Measurements from ENCODE around the gene DRD3.

The DRD3 gene

DNA sequence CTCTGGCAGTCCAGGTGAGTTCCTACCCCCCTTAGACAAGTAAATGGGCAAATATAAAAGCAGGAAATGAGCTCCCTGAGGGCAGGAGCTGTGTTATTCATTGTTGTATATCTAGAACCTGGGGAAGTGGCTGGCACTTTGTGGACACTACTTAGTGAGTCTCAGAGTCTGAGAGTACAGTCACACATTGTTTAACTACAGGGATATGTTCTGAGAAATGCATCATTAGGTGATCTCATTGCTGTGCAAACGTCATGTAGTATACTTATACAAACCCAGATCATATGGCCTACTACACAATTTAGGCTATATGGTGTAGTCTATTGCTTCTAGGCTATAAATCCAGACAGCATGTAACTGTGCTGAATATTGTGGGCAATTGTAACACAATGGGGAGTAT, 52.4 kb downstream of the DRD3 start:
- DNase-seq (ENCODE audit: extremely low read depth in 1 of 2, low read depth in 1 of 2): no peak

DNA sequence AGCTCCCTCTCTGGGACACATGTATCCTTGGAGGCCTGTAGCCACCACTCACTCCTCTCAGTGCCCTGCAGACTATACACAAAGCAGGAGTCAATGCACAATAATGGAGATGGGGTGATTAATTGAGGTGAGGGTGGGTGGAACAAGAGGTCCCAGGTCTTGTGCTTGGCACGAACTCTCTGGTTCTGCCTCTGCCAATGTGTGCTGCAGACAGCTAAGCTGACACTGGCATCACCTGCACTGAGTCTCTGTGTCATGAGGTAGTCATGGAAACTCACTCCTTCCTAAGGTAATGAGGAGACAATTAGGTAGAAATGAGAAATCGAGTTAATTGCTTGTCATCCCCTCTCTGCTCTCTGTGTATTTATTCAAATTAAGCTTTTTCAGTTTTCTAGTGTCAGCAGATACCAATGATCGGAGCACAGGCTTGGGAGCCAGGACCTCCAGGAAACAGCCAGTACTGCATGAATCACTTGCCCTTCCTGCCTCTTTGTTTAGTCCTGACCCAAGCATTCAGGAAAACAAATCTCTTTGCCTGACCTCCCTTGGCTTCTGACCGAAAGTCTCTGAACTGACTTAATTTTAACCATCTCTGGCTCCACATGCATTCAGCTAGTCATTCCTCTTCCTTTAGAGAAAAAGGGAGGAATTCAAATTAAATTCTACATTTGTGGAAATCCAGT, 56.7 kb downstream of the DRD3 start:
- DNase-seq (ENCODE audit: extremely low read depth in 1 of 2, low read depth in 1 of 2): no peak

- DNase-seq (ENCODE audit: extremely low read depth in 1 of 2, low read depth in 1 of 2): no peak
Measured at GRCh38 chr3:114120211-114120610, 58.6 kb downstream of the DRD3 start.

GRCh38 chr3:114119776-114120175, 59.1 kb downstream of the DRD3 start:
- DNase-seq (ENCODE audit: extremely low read depth in 1 of 2, low read depth in 1 of 2): no peak

- no peak for DNase-seq (ENCODE audit: extremely low read depth in 1 of 2, low read depth in 1 of 2)
Measured at GRCh38 chr3:114115143-114115542, 63.7 kb downstream of the DRD3 start.

DNA sequence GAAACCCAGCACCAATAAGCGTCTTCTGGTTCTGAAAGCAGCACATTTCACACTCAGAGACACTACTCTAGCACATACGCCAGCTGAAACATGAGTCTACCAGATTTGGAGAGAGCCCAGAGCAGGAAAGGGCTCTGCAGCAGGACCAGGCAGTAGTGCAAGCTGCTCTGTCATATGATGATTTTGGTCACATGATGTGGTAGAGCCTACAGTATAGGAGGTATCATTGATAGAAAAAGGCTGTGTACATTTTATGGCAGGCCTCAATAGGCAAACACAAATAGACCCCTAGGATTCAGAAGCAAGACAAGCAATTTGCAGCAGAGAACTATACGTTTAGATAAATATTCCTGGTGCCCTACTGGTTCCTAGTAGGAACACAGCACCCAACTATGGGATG, 64.1 kb downstream of the DRD3 start:
- no peak for DNase-seq (ENCODE audit: extremely low read depth in 1 of 2, low read depth in 1 of 2)

DNA sequence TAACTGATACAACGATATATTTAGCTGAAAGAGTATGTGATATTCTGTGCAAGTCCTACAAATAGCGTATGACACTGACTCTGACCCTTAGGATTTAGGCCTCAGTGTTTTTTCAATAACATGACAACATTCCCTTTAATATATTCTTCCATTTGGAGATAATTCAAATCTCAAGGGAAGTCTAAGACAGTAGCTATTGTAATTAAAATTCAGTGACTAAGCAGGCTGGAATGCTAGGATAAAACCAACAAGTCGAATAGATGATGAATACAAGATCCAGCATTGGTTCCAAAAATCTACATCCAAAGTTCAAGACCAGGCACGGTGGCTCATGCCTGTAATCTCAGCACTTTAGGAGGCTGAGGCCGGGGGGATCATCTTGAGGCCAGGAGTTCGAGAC, 66.2 kb downstream of the DRD3 start:
- DNase-seq (ENCODE audit: extremely low read depth in 1 of 2, low read depth in 1 of 2): no peak

DNA sequence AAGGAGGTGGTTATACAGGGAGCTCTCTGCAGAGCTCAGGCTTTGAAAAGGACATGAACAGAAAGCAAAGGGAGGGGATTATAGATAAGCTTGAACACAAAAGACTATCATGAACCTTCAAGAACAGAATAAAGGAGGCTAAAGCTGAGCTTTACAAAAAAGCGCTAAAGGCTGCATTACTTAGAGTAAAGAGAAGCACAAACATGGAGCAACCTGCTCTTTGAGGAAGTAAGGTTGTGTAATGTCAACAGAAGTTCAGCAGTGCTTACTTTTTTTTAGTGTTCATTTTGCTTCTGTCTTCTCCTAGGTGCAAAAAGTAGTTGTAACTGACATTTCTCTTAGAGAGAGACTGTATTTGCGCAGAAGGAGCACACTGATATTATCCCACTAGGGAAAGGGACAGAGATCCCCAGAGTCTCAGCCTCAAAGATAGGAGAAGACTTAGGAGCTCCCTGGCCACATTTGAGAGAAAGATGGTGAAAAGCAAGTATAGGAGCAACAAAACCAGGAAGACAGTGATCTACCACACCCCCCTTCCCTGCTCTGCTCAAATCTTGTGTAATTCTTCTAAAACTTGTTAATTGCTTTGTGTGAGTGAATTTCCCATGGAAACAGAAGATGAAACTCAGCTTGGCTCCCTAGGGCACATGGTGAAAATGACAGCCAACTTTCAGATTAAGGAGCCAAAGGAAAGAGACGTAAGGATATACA, 67.6 kb downstream of the DRD3 start:
- no peak for DNase-seq (ENCODE audit: extremely low read depth in 1 of 2, low read depth in 1 of 2)

GRCh38 chr3:114110439-114110838, 68.4 kb downstream of the DRD3 start:
- no peak for DNase-seq (ENCODE audit: extremely low read depth in 1 of 2, low read depth in 1 of 2)

GRCh38 chr3:114108137-114108536, 70.7 kb downstream of the DRD3 start:
- no peak for DNase-seq (ENCODE audit: extremely low read depth in 1 of 2, low read depth in 1 of 2)

GRCh38 chr3:114104414-114104813, 74.4 kb downstream of the DRD3 start:
- no peak for DNase-seq (ENCODE audit: extremely low read depth in 1 of 2, low read depth in 1 of 2)

- no peak for DNase-seq (ENCODE audit: extremely low read depth in 1 of 2, low read depth in 1 of 2)
Measured at GRCh38 chr3:114103858-114104257, 75.0 kb downstream of the DRD3 start.

DNA sequence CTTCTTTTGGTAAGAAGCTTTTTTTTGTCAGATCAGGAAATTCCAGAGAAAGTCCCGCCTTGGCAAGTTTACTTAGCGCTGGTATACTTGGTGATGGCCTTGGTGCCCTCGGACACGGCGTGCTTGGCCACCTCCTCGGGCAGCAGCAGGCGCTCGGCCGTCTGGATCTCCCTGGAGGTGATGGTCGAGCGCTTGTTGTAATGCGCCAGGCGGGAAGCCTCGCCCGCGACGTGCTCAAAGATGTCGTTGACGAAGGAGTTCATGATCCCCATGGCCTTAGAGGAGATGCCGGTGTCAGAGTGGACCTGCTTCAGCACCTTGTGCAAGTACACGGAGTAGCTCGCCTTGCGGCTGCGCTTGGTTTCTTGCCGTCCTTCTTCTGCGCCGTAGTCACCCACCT, 75.7 kb downstream of the DRD3 start:
- no peak for DNase-seq (ENCODE audit: extremely low read depth in 1 of 2, low read depth in 1 of 2)

DNA sequence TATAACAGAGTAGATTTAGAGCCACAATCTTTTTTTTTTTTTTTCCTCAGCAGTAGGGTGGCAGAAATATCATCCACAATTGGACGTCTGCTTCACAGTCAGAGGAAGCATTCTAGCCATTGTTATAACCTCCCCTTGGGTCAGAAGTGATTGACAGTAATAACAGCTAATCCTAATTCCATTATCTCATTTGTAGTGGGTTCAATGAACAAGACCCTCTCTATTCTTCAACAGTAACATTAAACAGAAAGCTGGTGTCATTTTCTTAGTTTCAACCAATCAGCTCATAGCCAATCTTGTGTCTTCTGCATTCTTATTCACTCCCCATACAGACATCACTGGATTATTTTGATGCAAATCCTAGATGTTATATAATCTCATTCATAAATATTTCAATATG, 77.8 kb downstream of the DRD3 start:
- DNase-seq (ENCODE audit: extremely low read depth in 1 of 2, low read depth in 1 of 2): no peak

DNA sequence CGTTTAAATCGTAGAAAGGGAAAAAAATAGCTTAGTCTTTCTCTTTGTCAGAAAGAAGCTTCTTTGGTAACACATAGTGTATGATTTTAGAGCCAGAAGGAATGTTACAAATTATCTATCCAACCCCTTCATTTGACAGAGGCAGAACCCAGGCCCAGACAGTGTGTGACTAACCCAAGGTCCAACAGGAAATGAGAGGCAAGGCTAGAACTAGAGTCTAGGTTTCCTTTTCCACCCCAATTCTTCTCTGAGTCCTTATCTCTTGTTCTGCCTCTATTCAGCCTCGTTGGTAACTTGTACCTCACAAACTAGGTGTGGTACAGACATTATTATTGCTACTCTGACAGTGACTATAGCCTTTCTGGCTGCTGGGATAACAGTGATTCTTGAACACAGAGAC, 83.1 kb downstream of the DRD3 start:
- DNase-seq (ENCODE audit: extremely low read depth in 1 of 2, low read depth in 1 of 2): no peak

- no peak for DNase-seq (ENCODE audit: extremely low read depth in 1 of 2, low read depth in 1 of 2)
Measured at GRCh38 chr3:114093596-114093995, 85.3 kb downstream of the DRD3 start.

- no peak for DNase-seq (ENCODE audit: extremely low read depth in 1 of 2, low read depth in 1 of 2)
Measured at GRCh38 chr3:114093016-114093380, 85.9 kb downstream of the DRD3 start.

- DNase-seq (ENCODE audit: extremely low read depth in 1 of 2, low read depth in 1 of 2): no peak
Measured at GRCh38 chr3:114092151-114093015, 86.5 kb downstream of the DRD3 start.

GRCh38 chr3:114089675-114090074, 89.2 kb downstream of the DRD3 start:
- DNase-seq (ENCODE audit: extremely low read depth in 1 of 2, low read depth in 1 of 2): no peak

GRCh38 chr3:114086356-114086755, 92.5 kb downstream of the DRD3 start:
- DNase-seq (ENCODE audit: extremely low read depth in 1 of 2, low read depth in 1 of 2): no peak

DNA sequence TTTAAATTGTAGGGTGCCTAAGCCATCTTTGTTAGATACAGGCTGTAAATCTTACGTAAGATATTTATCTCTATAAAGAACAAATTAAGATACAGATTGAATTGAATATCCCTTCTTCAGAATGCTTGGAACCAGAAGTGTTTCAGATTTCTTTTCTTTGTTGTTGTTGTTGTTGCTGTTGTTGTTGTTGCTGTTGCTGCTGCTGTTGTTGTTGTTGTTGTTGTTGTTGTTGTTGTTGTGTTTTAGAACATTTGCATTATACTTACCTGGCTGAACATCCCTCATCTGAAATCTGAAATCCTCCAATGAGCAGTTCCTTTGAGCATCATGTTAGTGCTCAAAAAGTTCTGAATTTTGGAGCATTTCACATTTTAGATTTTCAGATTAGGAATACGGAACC, 95.7 kb downstream of the DRD3 start:
- DNase-seq (ENCODE audit: extremely low read depth in 1 of 2, low read depth in 1 of 2): no peak

DNA sequence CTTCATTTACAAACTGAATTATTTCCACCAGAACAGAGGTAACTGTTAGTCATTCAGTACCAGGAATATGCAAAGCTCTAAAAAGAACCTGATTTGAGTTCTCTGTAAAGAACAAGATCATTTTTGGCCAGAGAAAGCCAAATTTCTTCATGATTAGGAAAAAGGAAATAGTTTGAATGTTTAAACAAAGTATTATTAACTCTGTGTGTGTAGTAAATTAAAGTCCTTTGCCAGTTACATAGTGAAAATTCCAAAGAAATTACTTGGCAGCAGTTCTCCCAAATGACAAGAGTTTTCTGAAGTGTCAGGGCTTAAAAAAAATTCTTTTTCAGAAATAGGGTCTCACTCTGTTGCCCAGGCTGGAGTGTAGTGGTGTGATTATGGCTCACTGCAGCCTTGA, 97.8 kb downstream of the DRD3 start:
- DNase-seq (ENCODE audit: extremely low read depth in 1 of 2, low read depth in 1 of 2): no peak

Measured in stimulated activated CD8-positive, alpha-beta memory T cell treated with anti-CD3 and anti-CD28 coated beads, Interleukin-7, amount 100 ng/mL, for 48 hours (primary cell).